ENCODE data around the gene CYP26C1. TPM values are rescaled to one million over a fixed set of nuclear protein-coding genes. Genes with fewer than 3 reads are reported as not detected.

The CYP26C1 gene
- total RNA-seq, 1 experiment from 2014 or later = 0.07 TPM

GRCh38 chr10:93098816-93099215 is 38.2 kb downstream of the CYP26C1 start:
- H3K9me3 ChIP-seq (ENCODE audit: control insufficient read depth in 1 of 2, insufficient read depth in 1 of 2, low read depth in 1 of 2, low read length in 2 of 2) = peaks cover 0 to 5% of the 10 kb centered on the region in 2 experiments; a peak in 1 of 4 replicates
- intact Hi-C loops (cut with micrococcal nuclease) = no loop called here
- no peak for ATAC-seq
- TF ChIP-seq ATF3 (IDR thresholded peaks at IDR 0.05) (no peak), TCF7L2 (IDR thresholded peaks at IDR 0.05; ENCODE audit: borderline replicate concordance, extremely low read depth, insufficient read depth, insufficient read length) (no peak), RAD21 (IDR thresholded peaks at IDR 0.05; ENCODE audit: low read depth) (no peak), ZNF274 (IDR thresholded peaks at IDR 0.05; ENCODE audit: low read depth, low read length) (no peak), YY1 (IDR thresholded peaks at IDR 0.05; ENCODE audit: extremely low read depth, insufficient replicate concordance, low read depth, low read length) (no peak), REST (IDR thresholded peaks at IDR 0.05; ENCODE audit: low read depth) (no peak), EZH2 (IDR thresholded peaks at IDR 0.05) (no peak), POLR2A (IDR thresholded peaks at IDR 0.05; ENCODE audit: borderline replicate concordance, extremely low read depth, insufficient read depth, insufficient read length) (no peak), ELF1 (IDR thresholded peaks at IDR 0.05; ENCODE audit: borderline replicate concordance, low read depth) (no peak), FOSL1 (IDR thresholded peaks at IDR 0.05; ENCODE audit: low read depth) (no peak), SIN3A (IDR thresholded peaks at IDR 0.05; ENCODE audit: low read depth) (no peak), SP1 (IDR thresholded peaks at IDR 0.05; ENCODE audit: low read depth) (no peak), EGR1 (IDR thresholded peaks at IDR 0.05; ENCODE audit: low read depth) (no peak), MAX (IDR thresholded peaks at IDR 0.05) (no peak), JUND (IDR thresholded peaks at IDR 0.05) (no peak), SRF (IDR thresholded peaks at IDR 0.05; ENCODE audit: low read depth) (no peak), CBX3 (IDR thresholded peaks at IDR 0.05; ENCODE audit: low read depth) (no peak), EZH2phosphoT487 (IDR thresholded peaks at IDR 0.05; ENCODE audit: borderline replicate concordance) (no peak), CEBPB (IDR thresholded peaks at IDR 0.05; ENCODE audit: low read depth) (no peak)
- POLR2A ChIA-PET = no interaction called here
- no peak for DNase-seq (ENCODE audit: low read depth, low spot score)
- H2AFZ ChIP-seq (ENCODE audit: low read depth, low read length, poor library complexity, severe bottlenecking) = no peak overlapping the region
- no peaks in the 10 kb centered on the region for H3K36me3 ChIP-seq (ENCODE audit: control insufficient read depth in 1 of 2, insufficient read depth in 2 of 2, low read length in 2 of 2)
- no peak overlapping the region for H3K27ac ChIP-seq (ENCODE audit: low read depth, low read length)
- H3K4me3 ChIP-seq (replicated peaks in 1 of 2; ENCODE audit: low read depth in 1 of 2, low read length in 2 of 2) = no peak overlapping the region
- CTCF ChIA-PET = no interaction called here
- H3K9ac ChIP-seq (ENCODE audit: low read length) = no peak overlapping the region
- no peaks in the 10 kb centered on the region for H3K79me2 ChIP-seq (ENCODE audit: insufficient read depth, low read length)
- H3K4me2 ChIP-seq (ENCODE audit: low read length) = no peak overlapping the region
- peaks cover 0 to 7% of the 10 kb centered on the region in 2 experiments; a peak in 1 of 4 replicates for H3K4me1 ChIP-seq (ENCODE audit: control insufficient read depth in 1 of 2, insufficient read depth in 2 of 2, low read length in 2 of 2)
- H3K27me3 ChIP-seq (ENCODE audit: insufficient read depth, low read length) = no peaks in the 10 kb centered on the region
- H3K9me2 ChIP-seq (ENCODE audit: insufficient read depth) = no peaks in the 10 kb centered on the region
- no peaks in the 10 kb centered on the region for H4K20me1 ChIP-seq (ENCODE audit: insufficient read depth)
- BruUV-seq (replicated peaks) = no TSS peak
- RAD21 ChIA-PET (ENCODE audit: low non-redundant PET in 1 of 2, low total read pairs in 2 of 2, uncharacterized antibody in 2 of 2, unreplicated experiment in 2 of 2) = no interaction called here

All from HCT116 (cell line).